ENCODE measurements around the gene ATP4A. TPM values are rescaled to one million over a fixed set of nuclear protein-coding genes. Genes with fewer than 3 reads are reported as not detected.

The ATP4A gene
- total RNA-seq, 2 donors from 2014 or later: 1.9 TPM; not detected in 1

DNA sequence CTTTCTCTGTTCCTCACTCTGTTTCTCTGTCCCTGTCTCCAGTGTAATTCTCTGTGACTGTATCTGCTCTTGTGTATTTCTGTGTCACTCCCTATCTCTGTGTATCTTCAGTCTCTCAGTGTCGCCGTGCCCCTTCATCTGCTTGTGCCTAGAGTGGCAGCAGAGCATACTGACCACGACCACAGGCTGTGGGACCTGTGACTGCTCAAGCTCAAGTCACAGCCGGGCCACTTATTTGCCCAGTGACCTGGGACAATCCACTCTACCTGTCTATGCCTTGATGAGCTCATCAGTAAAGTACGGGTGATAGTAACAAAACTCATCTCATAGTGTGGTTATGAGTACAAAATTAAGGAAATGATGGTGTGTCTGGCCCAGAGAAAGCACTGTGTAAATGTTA lies 9.4 kb downstream of the ATP4A start:
- no peaks in the 10 kb centered on the region for H3K36me3 ChIP-seq
- H3K4me1 ChIP-seq (replicated peaks): no peaks in the 10 kb centered on the region
- no peak for TF ChIP-seq CTCF (IDR thresholded peaks at IDR 0.05)
- TF ChIP-seq POLR2A (IDR thresholded peaks at IDR 0.05): no peak
- TF ChIP-seq POLR2AphosphoS5 (IDR thresholded peaks at IDR 0.05): no peak
- intact Hi-C loops (cut with DNase I): no loop called here
- no peak overlapping the region for H3K4me3 ChIP-seq
- WGBS: 62% methylated on average over 5 of the region's 5 CpGs
- no peaks in the 10 kb centered on the region for H3K9me3 ChIP-seq
- DNase-seq (ENCODE audit: low spot score): no peak
- peaks cover 4% of the 10 kb centered on the region for H3K27me3 ChIP-seq (replicated peaks; ENCODE audit: insufficient read depth)
- no peak overlapping the region for H3K27ac ChIP-seq

GRCh38 chr19:35553385-35554000 lies 10.0 kb downstream of the ATP4A start:
- H3K36me3 ChIP-seq: no peaks in the 10 kb centered on the region
- peaks cover 4% of the 10 kb centered on the region for H3K27me3 ChIP-seq (replicated peaks; ENCODE audit: insufficient read depth)
- no peak overlapping the region for H3K4me3 ChIP-seq
- WGBS: 69% methylated on average over 14 of the region's 14 CpGs
- DNase-seq (ENCODE audit: low spot score): no peak
- no peak overlapping the region for H3K27ac ChIP-seq
- intact Hi-C loops (cut with DNase I): no loop called here
- H3K9me3 ChIP-seq: no peaks in the 10 kb centered on the region
- no peaks in the 10 kb centered on the region for H3K4me1 ChIP-seq (replicated peaks)
- no peak for TF ChIP-seq POLR2A (IDR thresholded peaks at IDR 0.05)
- TF ChIP-seq CTCF (IDR thresholded peaks at IDR 0.05): no peak
- no peak for TF ChIP-seq POLR2AphosphoS5 (IDR thresholded peaks at IDR 0.05)

DNA sequence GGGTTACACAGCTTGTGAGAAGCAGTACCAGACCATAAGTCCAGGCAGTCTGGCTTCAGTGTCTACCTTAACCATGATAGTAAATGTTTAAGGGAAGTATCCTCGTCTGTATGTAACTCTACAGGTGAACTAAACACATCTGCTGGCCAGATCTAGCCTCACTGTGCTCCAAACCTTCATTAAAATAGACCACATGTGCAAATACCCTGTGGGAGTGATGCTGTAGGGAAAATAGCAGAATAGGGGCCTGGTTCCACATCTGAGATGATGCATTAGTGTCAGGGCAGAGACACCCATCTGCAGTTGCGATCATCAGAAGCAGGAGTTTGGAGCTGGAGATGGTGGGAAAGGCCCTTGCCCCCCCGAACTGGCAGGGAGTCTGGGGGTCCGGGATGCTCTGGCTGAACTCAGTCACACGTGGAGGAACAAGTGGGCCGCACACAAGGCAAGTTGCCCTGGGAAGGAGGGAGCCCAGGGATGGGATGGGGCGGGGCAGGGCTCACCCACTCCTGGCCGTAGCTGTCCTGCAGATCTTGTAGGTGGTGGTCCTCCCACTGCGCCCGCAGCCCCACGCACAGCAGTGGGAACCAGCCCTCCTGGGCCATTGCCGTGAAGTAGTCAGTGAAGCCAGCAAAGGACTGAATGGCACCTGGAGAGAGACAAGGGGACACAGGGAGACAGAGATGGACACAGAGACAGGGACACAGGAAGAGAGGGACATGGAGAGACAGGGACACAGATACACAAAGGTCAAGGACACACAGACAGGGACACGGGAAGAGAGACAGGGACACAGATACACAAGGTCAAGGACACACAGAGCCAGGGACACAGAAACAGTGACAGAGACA lies 10.7 kb downstream of the ATP4A start:
- Histone ChIP-seq H3K27ac (no peak overlapping the region), H3K9me3 (no peaks in the 10 kb centered on the region), H3K4me1 (replicated peaks) (no peaks in the 10 kb centered on the region), H3K4me3 (no peak overlapping the region), H3K36me3 (no peaks in the 10 kb centered on the region), H3K27me3 (replicated peaks; ENCODE audit: insufficient read depth) (no peaks in the 10 kb centered on the region)
- TF ChIP-seq POLR2A (IDR thresholded peaks at IDR 0.05) (no peak), CTCF (IDR thresholded peaks at IDR 0.05) (no peak), POLR2AphosphoS5 (IDR thresholded peaks at IDR 0.05) (no peak)
- intact Hi-C loops (cut with DNase I): no loop called here
- 69% methylated on average over 13 of the region's 13 CpGs for WGBS
- no peak for DNase-seq (ENCODE audit: low spot score)

GRCh38 chr19:35551091-35551810 lies 12.2 kb downstream of the ATP4A start:
- H3K27me3 ChIP-seq (replicated peaks; ENCODE audit: insufficient read depth): no peaks in the 10 kb centered on the region
- H3K36me3 ChIP-seq: no peaks in the 10 kb centered on the region
- intact Hi-C loops (cut with DNase I): no loop called here
- TF ChIP-seq POLR2A (IDR thresholded peaks at IDR 0.05) (no peak), CTCF (IDR thresholded peaks at IDR 0.05) (no peak), POLR2AphosphoS5 (IDR thresholded peaks at IDR 0.05) (no peak)
- no peak for DNase-seq (ENCODE audit: low spot score)
- H3K4me3 ChIP-seq: no peak overlapping the region
- no peaks in the 10 kb centered on the region for H3K9me3 ChIP-seq
- peaks cover 4% of the 10 kb centered on the region for H3K4me1 ChIP-seq (replicated peaks)
- no peak overlapping the region for H3K27ac ChIP-seq
- WGBS: 78% methylated on average over 21 of the region's 21 CpGs
